Lower leg skin (tissue), 4 donors: ENCODE data around the gene POU6F2. TPM values are rescaled to one million over a fixed set of nuclear protein-coding genes. Genes with fewer than 3 reads are reported as not detected.

Experiments used
- DNase-seq, 2 donors: peaks; one replicate each; pipeline ENCODE4 v3.0.0-alpha.2; 2019; ENCODE audit warnings: low spot score in 2 of 2
- H3K4me3 ChIP-seq: fragments of 200-600 bp; sonication (generic); 2 replicates; pipeline ENCODE4 v1.5.1; 2017; ENCODE audit warnings: mild to moderate bottlenecking, low read depth; ENCODE audit not compliant: poor library complexity, severe bottlenecking
- CTCF ChIP-seq, 3 donors: fragments of 450-650 bp; IDR thresholded peaks; one replicate each; pipeline ENCODE4 v1.5.1; 2016; ENCODE audit warnings: antibody characterized with exemption in 3 of 3, mild to moderate bottlenecking in 3 of 3, moderate library complexity in 2 of 3
- POLR2A ChIP-seq, 2 donors: fragments of 450-650 bp; IDR thresholded peaks; one replicate each; pipeline ENCODE4 v1.6.1; 2016 to 2017; ENCODE audit warnings: antibody characterized with exemption in 2 of 2, mild to moderate bottlenecking in 1 of 2, moderate library complexity in 1 of 2
- WGBS, 2 donors: methylation state at CpG; one replicate each; pipeline ENCODE4 v1.1.5; 2018; 5-methylcytosine and 5-hydroxymethylcytosine counted together
- intact Hi-C: fragments of 100-400 bp; cut with DNase I; formaldehyde crosslinking; loops from one replicate; pipeline ENCODE4 v1.15.0; 2023; ENCODE audit warnings: low total_unique reads
- total RNA-seq, 4 donors: library from RNA; depleted of rRNA; stranded (reverse); fragments of >200 nt; gene quantifications; one replicate each; pipeline ENCODE4 v1.1.0, GENCODE V29; 2016

POU6F2 gene
- total RNA-seq, 4 donors from 2014 or later = 0.36 TPM; not detected in 3

- no peak for TF ChIP-seq CTCF (IDR thresholded peaks at IDR 0.05)
- no peak for TF ChIP-seq POLR2A (IDR thresholded peaks at IDR 0.05)
- DNase-seq = no peak
- intact Hi-C loops = no loop called here
- H3K4me3 ChIP-seq = no peak overlapping the region
- 65 to 73% methylated on average over 3 of the region's 3 CpGs for WGBS, 2 donors
These were observed 456.3 kb downstream of the POU6F2 start for GRCh38 chr7:39434012-39434411.

- no peak for TF ChIP-seq POLR2A (IDR thresholded peaks at IDR 0.05)
- no peak for TF ChIP-seq CTCF (IDR thresholded peaks at IDR 0.05)
- no peak for DNase-seq
- intact Hi-C loops = no loop called here
- H3K4me3 ChIP-seq = no peak overlapping the region
- WGBS, 2 donors = 79 to 81% methylated on average over 3 of the region's 3 CpGs
These were observed 468.8 kb downstream of the POU6F2 start for GRCh38 chr7:39446546-39446945.

GRCh38 chr7:39451901-39452300 is 474.2 kb downstream of the POU6F2 start:
- no peak for DNase-seq
- intact Hi-C loops = no loop called here
- WGBS, 2 donors = 74 to 82% methylated on average over 3 of the region's 3 CpGs
- TF ChIP-seq CTCF (IDR thresholded peaks at IDR 0.05) = no peak
- no peak for TF ChIP-seq POLR2A (IDR thresholded peaks at IDR 0.05)
- H3K4me3 ChIP-seq = no peak overlapping the region

DNA sequence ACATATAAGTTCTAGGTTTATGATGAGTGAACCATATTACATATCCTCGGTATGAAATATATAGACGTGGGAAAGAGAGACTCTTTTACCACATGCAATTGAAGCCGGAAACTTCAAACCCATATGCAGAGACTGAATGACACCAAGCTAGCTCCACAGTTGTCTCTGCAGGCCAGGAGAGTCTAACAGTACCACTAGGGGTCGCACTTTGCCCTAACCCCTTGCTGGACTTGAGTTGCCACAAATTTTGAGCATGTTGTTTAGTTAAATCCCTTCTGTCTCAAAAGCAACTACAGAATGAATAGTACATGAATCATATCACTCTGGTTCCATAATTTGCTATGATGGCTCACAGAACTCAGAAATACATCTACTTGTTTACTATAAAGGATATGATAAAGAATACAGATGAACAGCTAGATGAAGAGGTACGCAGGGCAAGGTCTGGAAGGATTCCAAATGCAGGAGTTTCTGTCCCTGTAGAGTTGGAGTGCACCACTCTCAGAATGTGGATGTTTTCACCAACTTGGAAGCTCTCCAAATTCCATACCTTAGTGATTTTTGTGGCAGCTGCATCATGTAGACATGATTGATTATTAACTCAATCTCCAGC is 476.1 kb downstream of the POU6F2 start:
- intact Hi-C loops = no loop called here
- no peak overlapping the region for H3K4me3 ChIP-seq
- DNase-seq = no peak
- TF ChIP-seq POLR2A (IDR thresholded peaks at IDR 0.05) = no peak
- no peak for TF ChIP-seq CTCF (IDR thresholded peaks at IDR 0.05)
- WGBS, 2 donors = 41 to 42% methylated on average over 5 of the region's 5 CpGs

- intact Hi-C loops = no loop called here
- DNase-seq = no peak
- WGBS, 2 donors = 56 to 61% methylated on average over 15 of the region's 15 CpGs
- no peak overlapping the region for H3K4me3 ChIP-seq
- no peak for TF ChIP-seq POLR2A (IDR thresholded peaks at IDR 0.05)
- no peak for TF ChIP-seq CTCF (IDR thresholded peaks at IDR 0.05)
These were observed 480.5 kb downstream of the POU6F2 start for GRCh38 chr7:39458061-39458745.
